Activated naive CD4-positive, alpha-beta T cell treated with anti-CD3 and anti-CD28 coated beads, Interleukin-2, amount 50 U/mL, for 72 hours (primary cell): ENCODE data around the gene THSD4. TPM values are rescaled to one million over a fixed set of nuclear protein-coding genes. Genes with fewer than 3 reads are reported as not detected.

Experiments used
- ATAC-seq, 2 donors: fragments of 150-1000 bp; cut with Tn5 transposase; 2 replicates each; pipeline ENCODE4 v1.10.0; 2021; ENCODE audit warnings: mild to moderate bottlenecking in 2 of 2, moderate library complexity in 2 of 2
- DNase-seq, 2 donors: peaks; one replicate each; pipeline ENCODE4 v3.0.0; 2021 to 2022; ENCODE audit warnings: low spot score in 2 of 2
- H3K27ac Mint-ChIP-seq, 2 donors: one replicate each; pipeline ENCODE4 v1.8.0; 2022; ENCODE audit warnings: mild to moderate bottlenecking in 2 of 2, mixed read lengths in 2 of 2
- H3K36me3 Mint-ChIP-seq, 2 donors: one replicate each; pipeline ENCODE4 v1.8.0; 2022; ENCODE audit warnings: mixed read lengths in 2 of 2
- H3K9me3 Mint-ChIP-seq, 2 donors: one replicate each; pipeline ENCODE4 v1.8.0; 2022; ENCODE audit warnings: mixed read lengths in 2 of 2
- total RNA-seq, 2 donors: library from RNA; stranded (reverse); gene quantifications; one replicate each; pipeline ENCODE4 v1.2.3, GENCODE V29; 2022

The THSD4 gene
- total RNA-seq, 2 donors from 2014 or later, result not detected

- no peaks in the 10 kb centered on the region for H3K9me3 Mint-ChIP-seq
- H3K27ac Mint-ChIP-seq, result no peak overlapping the region
- peaks cover 0 to 5% of the 10 kb centered on the region in 2 donors for H3K36me3 Mint-ChIP-seq
- ATAC-seq (no peak), DNase-seq (no peak)
Measured at GRCh38 chr15:71215126-71215894, 100.0 kb downstream of the THSD4 start.

GRCh38 chr15:71218272-71218805, 103.1 kb downstream of the THSD4 start:
- Mint-ChIP-seq H3K9me3 (peaks cover 0 to 3% of the 10 kb centered on the region in 2 donors), H3K27ac (no peak overlapping the region), H3K36me3 (peaks cover 0 to 5% of the 10 kb centered on the region in 2 donors)
- no peak for DNase-seq
- no peak for ATAC-seq

DNA sequence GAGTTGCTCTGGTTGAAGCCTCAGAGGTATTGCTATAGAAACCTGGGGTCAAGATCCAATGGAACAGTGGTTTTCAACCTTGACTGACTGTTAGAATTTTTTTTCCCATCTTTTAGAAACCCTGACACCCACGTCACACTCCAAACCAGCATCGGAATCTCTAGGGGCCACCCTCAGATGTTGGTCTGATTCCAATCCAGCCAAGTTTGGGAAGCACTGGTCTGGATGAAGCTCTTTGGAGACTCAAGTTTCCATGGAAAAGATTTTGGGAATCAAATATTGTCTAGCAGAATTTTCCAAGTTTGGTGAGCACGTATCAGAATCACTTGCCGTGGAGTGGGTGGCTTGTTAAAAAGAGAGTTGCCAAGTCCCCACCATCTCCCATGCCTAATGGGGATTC, 103.8 kb downstream of the THSD4 start:
- Mint-ChIP-seq H3K9me3 (peaks cover 0 to 3% of the 10 kb centered on the region in 2 donors), H3K27ac (no peak overlapping the region), H3K36me3 (peaks cover 0 to 5% of the 10 kb centered on the region in 2 donors)
- no peak for DNase-seq
- ATAC-seq, result no peak

GRCh38 chr15:71219645-71220044, 104.4 kb downstream of the THSD4 start:
- DNase-seq (no peak), ATAC-seq (no peak)
- H3K27ac Mint-ChIP-seq, result no peak overlapping the region
- H3K36me3 Mint-ChIP-seq, result peaks cover 0 to 5% of the 10 kb centered on the region in 2 donors
- H3K9me3 Mint-ChIP-seq, result peaks cover 0 to 3% of the 10 kb centered on the region in 2 donors

- Mint-ChIP-seq H3K27ac (no peak overlapping the region), H3K36me3 (no peaks in the 10 kb centered on the region), H3K9me3 (peaks cover 0 to 3% of the 10 kb centered on the region in 2 donors)
- ATAC-seq (no peak), DNase-seq (no peak)
Measured at GRCh38 chr15:71220828-71221227, 105.6 kb downstream of the THSD4 start.

DNA sequence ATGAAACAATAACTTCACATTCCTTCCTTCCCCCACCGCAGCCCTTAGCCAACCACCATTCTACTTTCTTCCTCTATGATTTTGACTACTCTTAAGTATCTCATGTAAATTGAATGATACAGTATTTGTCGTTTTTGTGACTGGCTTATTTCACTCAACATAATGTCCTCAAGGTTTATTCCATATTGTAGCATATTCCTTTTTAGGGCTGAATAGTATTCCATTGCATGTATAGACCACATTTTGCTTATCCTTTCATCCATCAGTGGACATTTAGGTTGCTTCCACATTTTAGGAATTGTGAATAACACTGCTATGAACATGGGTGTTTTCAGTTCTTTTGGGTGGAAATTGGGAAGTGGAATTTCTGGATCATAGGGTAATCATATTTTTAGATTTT, 106.1 kb downstream of the THSD4 start:
- Mint-ChIP-seq H3K36me3 (no peaks in the 10 kb centered on the region), H3K27ac (no peak overlapping the region), H3K9me3 (peaks cover 0 to 3% of the 10 kb centered on the region in 2 donors)
- no peak for ATAC-seq
- DNase-seq, result no peak

GRCh38 chr15:71223516-71223915, 108.2 kb downstream of the THSD4 start:
- ATAC-seq (no peak), DNase-seq (no peak)
- H3K36me3 Mint-ChIP-seq, result no peaks in the 10 kb centered on the region
- H3K27ac Mint-ChIP-seq, result no peak overlapping the region
- H3K9me3 Mint-ChIP-seq, result peaks cover 0 to 3% of the 10 kb centered on the region in 2 donors

DNA sequence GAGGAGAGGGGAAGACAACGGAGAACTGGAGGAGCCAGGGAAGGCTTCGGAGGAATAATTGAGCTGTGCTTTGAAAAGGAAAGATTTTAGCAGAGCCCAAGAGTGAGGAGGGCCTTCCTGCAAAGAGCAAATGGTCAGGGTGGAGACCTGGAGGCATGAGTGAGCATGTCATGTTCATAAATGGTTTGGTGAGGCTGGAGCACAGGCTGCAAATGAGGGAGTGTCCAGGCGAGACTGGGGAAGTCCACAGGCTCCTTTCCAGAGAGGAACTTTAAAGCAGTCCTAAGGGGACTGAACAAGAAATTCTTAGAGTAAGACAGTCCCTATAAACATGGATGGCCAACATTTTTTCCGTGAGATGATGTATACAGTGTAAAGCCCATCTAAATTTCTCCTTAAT, 108.8 kb downstream of the THSD4 start:
- DNase-seq, result no peak
- H3K9me3 Mint-ChIP-seq, result peaks cover 0 to 3% of the 10 kb centered on the region in 2 donors
- ATAC-seq, result no peak
- H3K36me3 Mint-ChIP-seq, result no peaks in the 10 kb centered on the region
- no peak overlapping the region for H3K27ac Mint-ChIP-seq

DNA sequence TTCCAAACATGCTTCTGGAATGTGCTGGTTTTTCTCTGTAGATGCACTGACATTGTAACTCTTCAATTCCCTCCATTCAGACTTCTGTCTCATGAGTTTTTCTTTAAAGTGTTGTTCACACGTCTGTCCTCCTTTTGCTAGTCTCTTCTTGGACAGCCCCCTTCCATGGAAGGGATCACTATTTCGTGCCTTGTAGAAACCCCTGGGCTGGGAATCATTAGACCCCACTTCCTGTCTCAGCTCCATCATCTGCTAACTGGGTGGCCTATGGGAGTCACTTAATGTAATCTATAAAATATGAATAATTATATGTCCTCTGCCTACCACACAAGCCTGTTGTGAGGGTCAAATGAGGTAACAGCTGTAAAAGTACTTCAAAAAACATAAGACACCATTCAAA, 110.6 kb downstream of the THSD4 start:
- Mint-ChIP-seq H3K36me3 (no peaks in the 10 kb centered on the region), H3K27ac (peak overlapping the region in 1 of 2 donors; percentile 13), H3K9me3 (peaks cover 0 to 3% of the 10 kb centered on the region in 2 donors)
- ATAC-seq, result no peak
- DNase-seq, result no peak

DNA sequence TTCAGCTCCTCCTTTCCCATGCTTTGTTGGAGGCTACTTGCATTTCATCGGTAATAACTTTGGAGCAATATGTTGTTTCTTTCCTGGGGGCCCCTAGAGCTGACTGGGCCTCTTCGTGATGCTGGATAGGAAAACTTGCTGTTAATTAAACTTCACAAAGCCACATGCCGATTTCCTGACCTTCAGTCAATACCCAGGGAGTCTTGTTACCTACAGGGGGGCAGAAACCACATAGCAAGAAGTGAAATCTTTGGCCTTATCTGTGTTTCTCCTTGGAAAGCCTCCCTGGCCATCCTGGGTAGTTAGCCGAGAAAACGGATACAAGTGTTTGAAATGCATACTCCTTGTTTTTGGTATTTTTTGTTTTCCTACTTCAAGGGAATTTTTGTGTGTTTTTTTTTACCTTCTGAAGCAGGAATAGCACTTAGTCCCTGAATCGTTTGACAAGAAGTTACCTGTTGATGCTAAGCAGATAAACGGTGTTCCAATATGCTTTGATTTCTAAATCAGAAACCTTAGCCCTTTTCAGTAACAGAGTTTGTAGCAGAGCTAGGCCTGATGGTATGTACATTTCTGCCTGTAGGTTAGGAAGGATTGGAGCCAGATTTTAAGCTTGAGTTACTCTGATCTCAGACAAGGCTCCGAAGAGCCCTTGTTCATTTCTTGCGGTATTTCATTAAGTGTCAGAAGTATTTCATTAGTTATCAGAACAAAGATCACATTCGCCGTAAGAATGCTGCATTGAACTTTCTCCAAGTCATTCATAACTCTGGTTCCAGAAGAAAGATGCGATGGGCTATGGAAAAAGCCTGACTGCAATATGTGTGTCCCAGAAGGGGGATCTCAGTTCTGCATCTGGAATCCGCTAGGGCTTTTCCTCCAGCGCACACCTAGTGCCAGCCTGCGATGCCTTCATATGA, 111.5 kb downstream of the THSD4 start:
- no peaks in the 10 kb centered on the region for H3K9me3 Mint-ChIP-seq

GRCh38 chr15:71228403-71228802, 113.1 kb downstream of the THSD4 start:
- no peak for ATAC-seq
- Mint-ChIP-seq H3K27ac (no peak overlapping the region), H3K9me3 (no peaks in the 10 kb centered on the region), H3K36me3 (no peaks in the 10 kb centered on the region)
- DNase-seq, result no peak

More for the DNA sequence above, 111.5 kb downstream of the THSD4 start:
- ATAC-seq (no peak), DNase-seq (no peak)
- H3K27ac Mint-ChIP-seq, result no peak overlapping the region
- no peaks in the 10 kb centered on the region for H3K36me3 Mint-ChIP-seq

DNA sequence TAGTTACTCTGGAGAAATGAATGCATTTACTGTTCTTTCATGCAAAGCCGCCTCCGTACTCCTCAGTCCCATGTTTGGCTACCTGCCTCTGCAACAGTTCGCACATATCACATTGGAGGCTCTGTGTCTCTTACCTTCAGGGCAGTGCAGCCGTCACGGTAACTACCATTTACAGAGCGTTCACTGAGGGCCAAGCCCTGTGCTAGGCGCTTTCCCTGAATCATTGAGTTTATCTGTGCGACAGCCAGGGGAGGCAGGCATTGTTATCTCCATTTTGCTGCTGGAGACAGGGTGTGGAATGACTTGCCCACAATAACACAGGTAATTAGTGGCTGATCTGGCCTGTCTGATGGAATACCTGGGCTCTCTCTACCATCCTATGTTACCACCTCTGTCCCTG, 115.0 kb downstream of the THSD4 start:
- DNase-seq (no peak), ATAC-seq (no peak)
- no peaks in the 10 kb centered on the region for H3K36me3 Mint-ChIP-seq
- no peaks in the 10 kb centered on the region for H3K9me3 Mint-ChIP-seq
- no peak overlapping the region for H3K27ac Mint-ChIP-seq

- DNase-seq, result no peak
- Mint-ChIP-seq H3K9me3 (no peaks in the 10 kb centered on the region), H3K27ac (no peak overlapping the region), H3K36me3 (no peaks in the 10 kb centered on the region)
- no peak for ATAC-seq
Measured at GRCh38 chr15:71231758-71232157, 116.5 kb downstream of the THSD4 start.

- Mint-ChIP-seq H3K36me3 (no peaks in the 10 kb centered on the region), H3K9me3 (no peaks in the 10 kb centered on the region), H3K27ac (no peak overlapping the region)
- DNase-seq, result no peak
- ATAC-seq, result no peak
Measured at GRCh38 chr15:71232411-71232810, 117.1 kb downstream of the THSD4 start.

GRCh38 chr15:71237456-71238188, 122.4 kb downstream of the THSD4 start:
- Mint-ChIP-seq H3K36me3 (no peaks in the 10 kb centered on the region), H3K9me3 (no peaks in the 10 kb centered on the region), H3K27ac (no peak overlapping the region)
- no peak for DNase-seq
- no peak for ATAC-seq

DNA sequence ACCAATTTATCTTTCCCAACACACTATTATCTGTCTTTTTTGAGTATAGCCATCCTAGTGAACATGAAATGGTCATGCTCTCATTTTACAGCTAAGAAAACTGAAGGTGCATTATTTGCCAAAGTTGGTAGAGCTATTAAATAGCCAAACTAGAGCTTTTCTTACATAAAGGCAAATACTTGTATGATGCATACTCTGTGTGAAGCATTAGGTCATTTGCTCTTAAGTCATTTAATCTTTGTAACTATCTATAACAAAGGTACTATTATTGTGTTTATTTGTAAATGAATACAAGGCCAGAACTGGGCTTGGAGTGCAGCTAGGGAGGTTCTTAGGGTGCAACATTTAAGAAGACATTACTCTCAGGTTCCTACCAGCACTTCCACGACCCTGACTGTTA, 123.7 kb downstream of the THSD4 start:
- ATAC-seq (no peak), DNase-seq (no peak)
- Mint-ChIP-seq H3K27ac (no peak overlapping the region), H3K36me3 (no peaks in the 10 kb centered on the region), H3K9me3 (no peaks in the 10 kb centered on the region)
